K562 (cell line): Measurements from ENCODE around the gene LAMA4.

Source experiments
- BRD9 ChIP-seq: fragments of 450-650 bp; IDR thresholded peaks from 2 replicates; pipeline ENCODE4 v1.6.1; 2018; ENCODE audit warnings: low read depth; ENCODE audit not compliant: partially characterized antibody
- C11orf30 ChIP-seq: fragments of 450-650 bp; IDR thresholded peaks from 2 replicates; pipeline ENCODE4 v1.6.1; 2016; ENCODE audit warnings: low read depth, mild to moderate bottlenecking
- CEBPB ChIP-seq: fragments of 450-650 bp; IDR thresholded peaks from 2 replicates; pipeline ENCODE4 v1.6.1; 2016; ENCODE audit warnings: missing genetic modification characterization, missing compliant biosample characterization
- E2F3 ChIP-seq: fragments of 250-450 bp; sonication (Bioruptor Pico); IDR thresholded peaks from 2 replicates; pipeline ENCODE4 v1.4.0; 2020; ENCODE audit warnings: mild to moderate bottlenecking
- EGR1 ChIP-seq: fragments of 450-650 bp; conservative IDR thresholded peaks from 2 replicates; pipeline ENCODE4 v1.6.1; 2017; ENCODE audit warnings: mild to moderate bottlenecking
- FOXJ3 ChIP-seq: sonication (generic); formaldehyde crosslinking; IDR thresholded peaks from 2 replicates; pipeline ENCODE4 v1.4.0; 2020; ENCODE audit warnings: mild to moderate bottlenecking, missing genetic modification reagents
- MXI1 ChIP-seq: IDR thresholded peaks from 2 replicates; pipeline ENCODE4 v1.6.1; 2011; ENCODE audit warnings: low read depth, mild to moderate bottlenecking, improper control_type of control experiment, low read length
- NONO ChIP-seq, 2 experiments: fragments of 200-400 bp in 1 of 2; fragments of 450-650 bp in 1 of 2; formaldehyde crosslinking in 1 of 2; IDR thresholded peaks; 2 replicates each; pipeline ENCODE4 v1.6.1; 2017; ENCODE audit warnings: low read depth in 2 of 2, mild to moderate bottlenecking in 2 of 2, moderate library complexity in 2 of 2, low read length in 1 of 2
- POLR2A ChIP-seq: fragments of 450-650 bp; conservative IDR thresholded peaks from 2 replicates; pipeline ENCODE4 v1.6.1; 2016
- ZNF24 ChIP-seq: fragments of 450-650 bp; IDR thresholded peaks from 2 replicates; pipeline ENCODE4 v1.6.1; 2016
- TF ChIP-seq, protein P1 (sequence below), 3 experiments: IDR thresholded peaks in 2 of 3; conservative IDR thresholded peaks in 1 of 3; 2 replicates each; pipeline ENCODE4 v1.5.1; 2011 to 2012; ENCODE audit warnings: low read length in 3 of 3, mild to moderate bottlenecking in 3 of 3, control low read depth in 2 of 3, improper control_type of control experiment in 1 of 3, inconsistent platforms in 1 of 3, low read depth in 1 of 3, mixed read lengths in 1 of 3, moderate library complexity in 1 of 3; ENCODE audit not compliant: insufficient read depth in 2 of 3
- TF ChIP-seq, protein P2 (sequence below): sonication (generic); formaldehyde crosslinking; IDR thresholded peaks from 2 replicates; pipeline ENCODE4 v1.8.0; 2023; ENCODE audit warnings: missing genetic modification reagents, mild to moderate bottlenecking, borderline replicate concordance
- TF ChIP-seq, protein P3 (sequence below): fragments of 250-450 bp; sonication (Bioruptor Pico); IDR thresholded peaks from 2 replicates; pipeline ENCODE4 v1.5.0; 2020; ENCODE audit warnings: mild to moderate bottlenecking

DNA sequence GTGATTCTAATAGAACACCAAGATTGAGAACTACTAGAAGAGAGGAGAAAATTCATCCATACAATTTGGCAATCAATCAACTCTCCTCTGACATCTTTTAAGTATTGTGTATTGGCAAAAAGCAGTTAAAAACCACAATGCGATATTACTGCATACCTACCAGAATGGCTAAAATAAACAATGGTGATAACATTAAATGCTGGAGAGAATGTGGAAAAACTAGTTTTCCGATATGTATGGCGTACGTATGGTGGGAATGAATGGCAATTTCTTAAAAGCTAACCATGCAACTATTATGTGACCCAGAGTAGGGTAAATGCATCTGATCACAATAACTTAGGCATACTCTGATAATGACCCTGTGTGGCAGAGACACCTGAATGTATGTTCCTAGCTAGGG, 29.3 kb upstream of the LAMA4 start:
- TF ChIP-seq, protein P1, sequence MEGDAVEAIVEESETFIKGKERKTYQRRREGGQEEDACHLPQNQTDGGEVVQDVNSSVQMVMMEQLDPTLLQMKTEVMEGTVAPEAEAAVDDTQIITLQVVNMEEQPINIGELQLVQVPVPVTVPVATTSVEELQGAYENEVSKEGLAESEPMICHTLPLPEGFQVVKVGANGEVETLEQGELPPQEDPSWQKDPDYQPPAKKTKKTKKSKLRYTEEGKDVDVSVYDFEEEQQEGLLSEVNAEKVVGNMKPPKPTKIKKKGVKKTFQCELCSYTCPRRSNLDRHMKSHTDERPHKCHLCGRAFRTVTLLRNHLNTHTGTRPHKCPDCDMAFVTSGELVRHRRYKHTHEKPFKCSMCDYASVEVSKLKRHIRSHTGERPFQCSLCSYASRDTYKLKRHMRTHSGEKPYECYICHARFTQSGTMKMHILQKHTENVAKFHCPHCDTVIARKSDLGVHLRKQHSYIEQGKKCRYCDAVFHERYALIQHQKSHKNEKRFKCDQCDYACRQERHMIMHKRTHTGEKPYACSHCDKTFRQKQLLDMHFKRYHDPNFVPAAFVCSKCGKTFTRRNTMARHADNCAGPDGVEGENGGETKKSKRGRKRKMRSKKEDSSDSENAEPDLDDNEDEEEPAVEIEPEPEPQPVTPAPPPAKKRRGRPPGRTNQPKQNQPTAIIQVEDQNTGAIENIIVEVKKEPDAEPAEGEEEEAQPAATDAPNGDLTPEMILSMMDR (IDR thresholded peaks at IDR 0.05 in 2 of 3, conservative IDR thresholded peaks at IDR 0.05 in 1 of 3; ENCODE audit: insufficient read depth in 2 of 3, low read depth in 1 of 3, low read length in 3 of 3): no peak
- TF ChIP-seq, protein P2, sequence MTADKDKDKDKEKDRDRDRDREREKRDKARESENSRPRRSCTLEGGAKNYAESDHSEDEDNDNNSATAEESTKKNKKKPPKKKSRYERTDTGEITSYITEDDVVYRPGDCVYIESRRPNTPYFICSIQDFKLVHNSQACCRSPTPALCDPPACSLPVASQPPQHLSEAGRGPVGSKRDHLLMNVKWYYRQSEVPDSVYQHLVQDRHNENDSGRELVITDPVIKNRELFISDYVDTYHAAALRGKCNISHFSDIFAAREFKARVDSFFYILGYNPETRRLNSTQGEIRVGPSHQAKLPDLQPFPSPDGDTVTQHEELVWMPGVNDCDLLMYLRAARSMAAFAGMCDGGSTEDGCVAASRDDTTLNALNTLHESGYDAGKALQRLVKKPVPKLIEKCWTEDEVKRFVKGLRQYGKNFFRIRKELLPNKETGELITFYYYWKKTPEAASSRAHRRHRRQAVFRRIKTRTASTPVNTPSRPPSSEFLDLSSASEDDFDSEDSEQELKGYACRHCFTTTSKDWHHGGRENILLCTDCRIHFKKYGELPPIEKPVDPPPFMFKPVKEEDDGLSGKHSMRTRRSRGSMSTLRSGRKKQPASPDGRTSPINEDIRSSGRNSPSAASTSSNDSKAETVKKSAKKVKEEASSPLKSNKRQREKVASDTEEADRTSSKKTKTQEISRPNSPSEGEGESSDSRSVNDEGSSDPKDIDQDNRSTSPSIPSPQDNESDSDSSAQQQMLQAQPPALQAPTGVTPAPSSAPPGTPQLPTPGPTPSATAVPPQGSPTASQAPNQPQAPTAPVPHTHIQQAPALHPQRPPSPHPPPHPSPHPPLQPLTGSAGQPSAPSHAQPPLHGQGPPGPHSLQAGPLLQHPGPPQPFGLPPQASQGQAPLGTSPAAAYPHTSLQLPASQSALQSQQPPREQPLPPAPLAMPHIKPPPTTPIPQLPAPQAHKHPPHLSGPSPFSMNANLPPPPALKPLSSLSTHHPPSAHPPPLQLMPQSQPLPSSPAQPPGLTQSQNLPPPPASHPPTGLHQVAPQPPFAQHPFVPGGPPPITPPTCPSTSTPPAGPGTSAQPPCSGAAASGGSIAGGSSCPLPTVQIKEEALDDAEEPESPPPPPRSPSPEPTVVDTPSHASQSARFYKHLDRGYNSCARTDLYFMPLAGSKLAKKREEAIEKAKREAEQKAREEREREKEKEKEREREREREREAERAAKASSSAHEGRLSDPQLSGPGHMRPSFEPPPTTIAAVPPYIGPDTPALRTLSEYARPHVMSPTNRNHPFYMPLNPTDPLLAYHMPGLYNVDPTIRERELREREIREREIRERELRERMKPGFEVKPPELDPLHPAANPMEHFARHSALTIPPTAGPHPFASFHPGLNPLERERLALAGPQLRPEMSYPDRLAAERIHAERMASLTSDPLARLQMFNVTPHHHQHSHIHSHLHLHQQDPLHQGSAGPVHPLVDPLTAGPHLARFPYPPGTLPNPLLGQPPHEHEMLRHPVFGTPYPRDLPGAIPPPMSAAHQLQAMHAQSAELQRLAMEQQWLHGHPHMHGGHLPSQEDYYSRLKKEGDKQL (CRISPR knock-in tag): no peak
- no peak for TF ChIP-seq FOXJ3 (CRISPR knock-in tag)
- no peak for TF ChIP-seq CEBPB (tag)
- no peak for TF ChIP-seq EGR1
- TF ChIP-seq, protein P3, sequence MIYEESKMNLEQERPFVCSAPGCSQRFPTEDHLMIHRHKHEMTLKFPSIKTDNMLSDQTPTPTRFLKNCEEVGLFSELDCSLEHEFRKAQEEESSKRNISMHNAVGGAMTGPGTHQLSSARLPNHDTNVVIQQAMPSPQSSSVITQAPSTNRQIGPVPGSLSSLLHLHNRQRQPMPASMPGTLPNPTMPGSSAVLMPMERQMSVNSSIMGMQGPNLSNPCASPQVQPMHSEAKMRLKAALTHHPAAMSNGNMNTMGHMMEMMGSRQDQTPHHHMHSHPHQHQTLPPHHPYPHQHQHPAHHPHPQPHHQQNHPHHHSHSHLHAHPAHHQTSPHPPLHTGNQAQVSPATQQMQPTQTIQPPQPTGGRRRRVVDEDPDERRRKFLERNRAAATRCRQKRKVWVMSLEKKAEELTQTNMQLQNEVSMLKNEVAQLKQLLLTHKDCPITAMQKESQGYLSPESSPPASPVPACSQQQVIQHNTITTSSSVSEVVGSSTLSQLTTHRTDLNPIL (CRISPR knock-in tag): no peak
- TF ChIP-seq BRD9: no peak
- TF ChIP-seq MXI1: no peak
- no peak for TF ChIP-seq ZNF24
- no peak for TF ChIP-seq C11orf30
- TF ChIP-seq NONO (IDR thresholded peaks at IDR 0.05; ENCODE audit: low read depth in 2 of 2, low read length in 1 of 2): no peak
- no peak for TF ChIP-seq E2F3 (CRISPR knock-in tag)
- TF ChIP-seq POLR2A: no peak
